Fibroblast of peridontal ligament (primary cell): ENCODE results near the gene IRF4.
A peak's percentile ranks its signal among the peaks of the same experiment; 100 is the strongest.

ENCODE experiments used
- DNase-seq: peaks from one replicate; pipeline ENCODE4 v3.0.0-alpha.2; 2010; ENCODE audit errors: extremely low read depth

Gene IRF4

GRCh38 chr6:443621-444159 lies 52.1 kb downstream of the IRF4 start:
- no peak for DNase-seq

- no peak for DNase-seq
Observed at GRCh38 chr6:444653-445275, 53.2 kb downstream of the IRF4 start.

GRCh38 chr6:445571-446417 lies 54.2 kb downstream of the IRF4 start:
- no peak for DNase-seq

GRCh38 chr6:446418-447366 lies 55.1 kb downstream of the IRF4 start:
- DNase-seq = no peak

- DNase-seq = no peak
Observed at GRCh38 chr6:447381-448165, 56.0 kb downstream of the IRF4 start.

- no peak for DNase-seq
Observed at GRCh38 chr6:448296-449056, 56.9 kb downstream of the IRF4 start.

GRCh38 chr6:449057-449430 lies 57.5 kb downstream of the IRF4 start:
- no peak for DNase-seq

GRCh38 chr6:449486-450419 lies 58.2 kb downstream of the IRF4 start:
- DNase-seq = no peak

- no peak for DNase-seq
Observed at GRCh38 chr6:451336-451735, 59.8 kb downstream of the IRF4 start.

GRCh38 chr6:451847-452246 lies 60.3 kb downstream of the IRF4 start:
- no peak for DNase-seq

- peak; percentile 13 for DNase-seq
Observed at GRCh38 chr6:452301-453067, 60.9 kb downstream of the IRF4 start.

- DNase-seq = peak; percentile 5
Observed at GRCh38 chr6:453152-453551, 61.6 kb downstream of the IRF4 start.

GRCh38 chr6:454148-454991 lies 62.8 kb downstream of the IRF4 start:
- DNase-seq = no peak

- no peak for DNase-seq
Observed at GRCh38 chr6:455006-455585, 63.5 kb downstream of the IRF4 start.

GRCh38 chr6:455835-456234 lies 64.3 kb downstream of the IRF4 start:
- no peak for DNase-seq

GRCh38 chr6:456358-456867 lies 64.9 kb downstream of the IRF4 start:
- no peak for DNase-seq

- DNase-seq = no peak
Observed at GRCh38 chr6:456887-457286, 65.3 kb downstream of the IRF4 start.
